Body of pancreas (tissue), 4 donors: ENCODE data around the gene RBM12. TPM values are rescaled to one million over a fixed set of nuclear protein-coding genes. Genes with fewer than 3 reads are reported as not detected.
"Not testable (repeated sequence)": the region's sequence is repeated elsewhere in the genome, so short reads cannot be mapped to it uniquely, and the experiment has no call there.

Experiments
- ATAC-seq: fragments of 150-250 bp; one replicate; pipeline ENCODE4 v1.9.1; 2016
- DNase-seq, 4 donors: peaks; one replicate each; pipeline ENCODE4 v3.0.0-alpha.2; 2019
- H3K27ac ChIP-seq, 4 donors: fragments of 200-600 bp; sonication (generic); 1 replicate in 3 of 4; 2 replicates in 1 of 4; pipeline versions ENCODE4 v1.5.1 to v1.6.1; 2016 to 2019; ENCODE audit warnings: mild to moderate bottlenecking in 1 of 4, mixed read lengths in 1 of 4, moderate library complexity in 1 of 4
- H3K27me3 ChIP-seq, 2 donors: fragments of 200-600 bp; sonication (generic); one replicate each; pipeline ENCODE4 v1.6.0; 2016; ENCODE audit warnings: mild to moderate bottlenecking in 1 of 2
- H3K36me3 ChIP-seq, 2 donors: fragments of 200-600 bp; sonication (generic); replicated peaks in 1 of 2; 2 replicates each; pipeline ENCODE4 v1.5.1; 2016; ENCODE audit warnings: low read depth in 2 of 2; ENCODE audit not compliant: insufficient read depth in 1 of 2
- H3K4me1 ChIP-seq: fragments of 200-600 bp; sonication (generic); one replicate; pipeline ENCODE4 v1.6.0; 2016
- H3K4me3 ChIP-seq, 2 donors: fragments of 200-600 bp; sonication (generic); 1 replicate in 1 of 2; 2 replicates in 1 of 2; pipeline ENCODE4 v1.5.1; 2016 to 2019
- H3K9me3 ChIP-seq, 3 donors: fragments of 200-600 bp; sonication (generic); 1 replicate in 2 of 3; 2 replicates in 1 of 3; pipeline ENCODE4 v1.5.1; 2016
- POLR2A ChIP-seq, 3 donors: fragments of 450-650 bp; IDR thresholded peaks; one replicate each; pipeline ENCODE4 v1.6.1; 2016; ENCODE audit warnings: antibody characterized with exemption in 3 of 3, mild to moderate bottlenecking in 2 of 3
- WGBS, 2 donors: methylation state at CpG; one replicate each; pipeline ENCODE4 v1.1.5; 2017; 5-methylcytosine and 5-hydroxymethylcytosine counted together
- intact Hi-C: fragments of 100-400 bp; cut with DNase I; formaldehyde crosslinking; loops from one replicate; pipeline ENCODE4 v1.15.1; 2023
- total RNA-seq, 2 donors: library from RNA; depleted of rRNA; stranded (reverse); fragments of >200 nt; gene quantifications; one replicate each; pipeline ENCODE4 v1.1.0, GENCODE V29; 2016
- TF ChIP-seq, protein P1 (sequence below), 7 experiments: fragments of 450-650 bp in 4 of 7; fragments of 200-600 bp in 3 of 7; sonication (generic) in 3 of 7; IDR thresholded peaks; one replicate each; pipeline ENCODE4 v1.5.1; 2016 to 2019; ENCODE audit warnings: antibody characterized with exemption in 7 of 7

RBM12 gene
- 10 to 100 TPM; 14.8 to 22.3 TPM for total RNA-seq

- TF ChIP-seq, protein P1, sequence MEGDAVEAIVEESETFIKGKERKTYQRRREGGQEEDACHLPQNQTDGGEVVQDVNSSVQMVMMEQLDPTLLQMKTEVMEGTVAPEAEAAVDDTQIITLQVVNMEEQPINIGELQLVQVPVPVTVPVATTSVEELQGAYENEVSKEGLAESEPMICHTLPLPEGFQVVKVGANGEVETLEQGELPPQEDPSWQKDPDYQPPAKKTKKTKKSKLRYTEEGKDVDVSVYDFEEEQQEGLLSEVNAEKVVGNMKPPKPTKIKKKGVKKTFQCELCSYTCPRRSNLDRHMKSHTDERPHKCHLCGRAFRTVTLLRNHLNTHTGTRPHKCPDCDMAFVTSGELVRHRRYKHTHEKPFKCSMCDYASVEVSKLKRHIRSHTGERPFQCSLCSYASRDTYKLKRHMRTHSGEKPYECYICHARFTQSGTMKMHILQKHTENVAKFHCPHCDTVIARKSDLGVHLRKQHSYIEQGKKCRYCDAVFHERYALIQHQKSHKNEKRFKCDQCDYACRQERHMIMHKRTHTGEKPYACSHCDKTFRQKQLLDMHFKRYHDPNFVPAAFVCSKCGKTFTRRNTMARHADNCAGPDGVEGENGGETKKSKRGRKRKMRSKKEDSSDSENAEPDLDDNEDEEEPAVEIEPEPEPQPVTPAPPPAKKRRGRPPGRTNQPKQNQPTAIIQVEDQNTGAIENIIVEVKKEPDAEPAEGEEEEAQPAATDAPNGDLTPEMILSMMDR (IDR thresholded peaks at IDR 0.05), result peak in 3 of 7 experiments; percentile 3 to 26 (median 15)
- TF ChIP-seq POLR2A (IDR thresholded peaks at IDR 0.05), result peak; percentile 86 to 96 (median 95)
- Histone ChIP-seq H3K27me3 (no peaks in the 10 kb centered on the region), H3K36me3 (no peaks in the 10 kb centered on the region), H3K4me3 (peak within 1 kb of the TSS; percentile 39 to 45), H3K4me1 (peaks cover 35% of the 10 kb centered on the region), H3K9me3 (no peaks in the 10 kb centered on the region), H3K27ac (peak within 1 kb of the TSS; percentile 93 to 96 (median 96))
- intact Hi-C loops, result no loop called here
- ATAC-seq, result peak; percentile 97
- peak; percentile 93 to 94 (median 94) for DNase-seq
- 0 to 1% methylated on average over 26 to 39 of the region's 61 CpGs for WGBS, 2 donors
These were observed at the start of gene RBM12, which contains the start of gene CPNE1 for GRCh38 chr20:35664466-35665206. Gene RBM12, minus strand, starts transcription at chr20:35664900. Its CDS starts 9,578 bp downstream, at chr20:35655322. Gene CPNE1, minus strand, starts transcription at chr20:35664900. Its CDS starts 31,977 bp downstream, at chr20:35632923.

- H3K9me3 ChIP-seq, result no peaks in the 10 kb centered on the region
- WGBS, 2 donors, result 70% methylated on average over 4 of the region's 4 CpGs
- no peak overlapping the region for H3K27ac ChIP-seq
- DNase-seq (no peak), ATAC-seq (no peak)
- H3K4me3 ChIP-seq, result no peak overlapping the region
- no peak for TF ChIP-seq POLR2A (IDR thresholded peaks at IDR 0.05)
- intact Hi-C loops, result no loop called here
- H3K36me3 ChIP-seq, result peaks cover 16 to 69% of the 10 kb centered on the region in 2 donors
- peaks cover 22% of the 10 kb centered on the region for H3K4me1 ChIP-seq
- no peaks in the 10 kb centered on the region for H3K27me3 ChIP-seq
These were observed 49.4 kb upstream of the RBM12 start for GRCh38 chr20:35714127-35714526.

GRCh38 chr20:35713120-35713519 is 48.4 kb upstream of the RBM12 start:
- Histone ChIP-seq H3K4me1 (peaks cover 27% of the 10 kb centered on the region), H3K36me3 (peaks cover 16 to 64% of the 10 kb centered on the region in 2 donors)
- ATAC-seq, intact Hi-C loops, H3K4me3 ChIP-seq, H3K9me3 ChIP-seq, DNase-seq, H3K27ac ChIP-seq, H3K27me3 ChIP-seq: not testable (repeated sequence)
- 79 to 83% methylated on average over 9 of the region's 9 CpGs for WGBS, 2 donors

- H3K4me1 ChIP-seq, result peaks cover 27% of the 10 kb centered on the region
- no peak overlapping the region for H3K4me3 ChIP-seq
- DNase-seq, result no peak
- no peaks in the 10 kb centered on the region for H3K27me3 ChIP-seq
- TF ChIP-seq, protein P1 (IDR thresholded peaks at IDR 0.05), result no peak
- TF ChIP-seq POLR2A (IDR thresholded peaks at IDR 0.05), result no peak
- ATAC-seq, result no peak
- H3K36me3 ChIP-seq, result peaks cover 16 to 56% of the 10 kb centered on the region in 2 donors
- no peak overlapping the region for H3K27ac ChIP-seq
- no peaks in the 10 kb centered on the region for H3K9me3 ChIP-seq
- 60 to 67% methylated on average over 6 of the region's 6 CpGs for WGBS, 2 donors
- intact Hi-C loops, result no loop called here
These were observed 47.0 kb upstream of the RBM12 start for GRCh38 chr20:35711588-35712209.

DNA sequence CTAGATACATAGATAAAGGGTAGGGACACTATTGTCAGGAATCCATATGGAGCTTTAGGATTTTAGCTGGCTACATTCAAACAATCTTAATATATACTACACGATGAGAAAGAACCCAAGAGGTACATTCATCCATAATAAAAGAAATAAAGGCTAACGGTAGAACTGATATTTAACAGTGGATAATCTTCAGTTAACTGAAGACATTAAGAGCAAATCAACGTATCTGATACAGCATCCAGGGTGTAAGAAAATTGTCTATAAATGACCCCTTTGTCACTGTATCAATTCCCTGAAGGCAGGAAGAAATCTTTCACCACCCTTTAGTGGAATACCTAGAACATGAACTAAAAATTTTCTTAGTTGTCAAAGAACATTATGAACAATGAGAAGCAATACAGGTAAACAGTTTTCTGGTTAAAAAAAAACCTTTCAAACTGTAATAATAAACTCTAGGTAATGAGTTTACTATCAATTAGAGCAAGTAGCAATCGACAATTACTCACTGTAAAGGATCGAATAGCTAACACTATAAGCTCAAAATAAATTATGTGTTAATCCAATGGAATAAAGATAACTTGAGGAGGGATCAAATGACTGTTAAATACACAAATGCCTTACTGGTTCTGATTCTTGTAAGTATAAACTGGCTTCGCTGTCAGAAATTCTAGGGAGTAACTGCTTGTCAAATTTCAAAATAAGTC is 46.3 kb upstream of the RBM12 start:
- 37 to 40% methylated on average over 6 of the region's 6 CpGs for WGBS, 2 donors
- Histone ChIP-seq H3K27me3 (no peaks in the 10 kb centered on the region), H3K27ac (no peak overlapping the region), H3K4me3 (no peak overlapping the region), H3K36me3 (peaks cover 13 to 56% of the 10 kb centered on the region in 2 donors), H3K4me1 (peaks cover 27% of the 10 kb centered on the region), H3K9me3 (no peaks in the 10 kb centered on the region)
- intact Hi-C loops, result no loop called here
- TF ChIP-seq, protein P1 (IDR thresholded peaks at IDR 0.05), result no peak
- no peak for TF ChIP-seq POLR2A (IDR thresholded peaks at IDR 0.05)
- DNase-seq, result no peak
- no peak for ATAC-seq
